Measurements from ENCODE around the gene NUAK2.
A peak's percentile ranks its signal among the peaks of the same experiment; 100 is the strongest.

DNA sequence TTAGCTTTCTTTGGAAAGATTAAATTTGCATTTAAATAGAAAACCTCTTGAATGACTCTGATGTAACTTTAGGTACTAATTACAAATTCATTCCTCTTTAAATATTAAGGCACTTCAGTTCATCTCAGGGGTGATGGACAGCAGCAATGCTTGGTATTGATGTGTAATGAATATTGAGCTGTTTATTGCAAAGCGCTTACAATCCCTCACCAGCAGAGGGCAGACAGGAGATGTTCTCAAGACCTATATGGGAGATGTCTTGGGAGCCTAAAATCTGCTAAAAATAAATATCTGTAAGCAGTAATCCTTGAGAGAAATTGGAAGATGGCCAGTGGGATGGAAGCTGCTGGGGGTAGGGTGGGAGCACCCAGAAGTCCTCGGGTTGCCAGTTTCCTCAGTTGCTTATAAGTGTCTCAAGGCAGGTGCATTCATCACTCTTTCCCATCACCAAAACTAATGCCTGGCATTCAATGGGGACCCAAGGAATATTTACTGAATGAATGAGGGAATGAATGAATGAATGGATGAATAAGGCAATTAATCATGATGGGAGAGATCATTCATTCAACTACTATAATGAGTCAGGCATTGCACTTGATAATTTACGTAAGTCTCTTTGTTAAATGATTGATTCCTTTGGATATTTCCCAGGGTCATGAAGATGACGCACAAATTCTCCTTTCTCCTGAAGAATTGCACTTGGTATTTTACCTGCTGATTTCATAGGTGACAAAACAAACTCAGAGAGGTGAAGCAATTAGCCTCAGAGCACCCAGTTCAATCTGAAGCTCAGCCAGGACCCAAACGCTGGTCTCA is 32.9 kb upstream of the NUAK2 start:
- TF ChIP-seq, protein P1, sequence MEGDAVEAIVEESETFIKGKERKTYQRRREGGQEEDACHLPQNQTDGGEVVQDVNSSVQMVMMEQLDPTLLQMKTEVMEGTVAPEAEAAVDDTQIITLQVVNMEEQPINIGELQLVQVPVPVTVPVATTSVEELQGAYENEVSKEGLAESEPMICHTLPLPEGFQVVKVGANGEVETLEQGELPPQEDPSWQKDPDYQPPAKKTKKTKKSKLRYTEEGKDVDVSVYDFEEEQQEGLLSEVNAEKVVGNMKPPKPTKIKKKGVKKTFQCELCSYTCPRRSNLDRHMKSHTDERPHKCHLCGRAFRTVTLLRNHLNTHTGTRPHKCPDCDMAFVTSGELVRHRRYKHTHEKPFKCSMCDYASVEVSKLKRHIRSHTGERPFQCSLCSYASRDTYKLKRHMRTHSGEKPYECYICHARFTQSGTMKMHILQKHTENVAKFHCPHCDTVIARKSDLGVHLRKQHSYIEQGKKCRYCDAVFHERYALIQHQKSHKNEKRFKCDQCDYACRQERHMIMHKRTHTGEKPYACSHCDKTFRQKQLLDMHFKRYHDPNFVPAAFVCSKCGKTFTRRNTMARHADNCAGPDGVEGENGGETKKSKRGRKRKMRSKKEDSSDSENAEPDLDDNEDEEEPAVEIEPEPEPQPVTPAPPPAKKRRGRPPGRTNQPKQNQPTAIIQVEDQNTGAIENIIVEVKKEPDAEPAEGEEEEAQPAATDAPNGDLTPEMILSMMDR (IDR thresholded peaks at IDR 0.05; ENCODE audit: extremely low read depth in 1 of 2, insufficient read depth in 1 of 2, low read depth in 1 of 2, low read length in 2 of 2) = peak; percentile 66 to 69
- no peak for TF ChIP-seq POLR2AphosphoS5 (IDR thresholded peaks at IDR 0.05; ENCODE audit: insufficient read depth, low read depth, low read length)
